Stimulated activated CD8-positive, alpha-beta memory T cell treated with anti-CD3 and anti-CD28 coated beads, Interleukin-12 subunit alpha, Interleukin-12 subunit beta, amount 100 ng/mL, for 24 hours (primary cell): ENCODE results near the gene DCLK3.

Experiments
- DNase-seq: peaks from one replicate; pipeline ENCODE4 v3.0.0-alpha.2; 2020; ENCODE audit errors: extremely low read depth

DCLK3 gene

DNA sequence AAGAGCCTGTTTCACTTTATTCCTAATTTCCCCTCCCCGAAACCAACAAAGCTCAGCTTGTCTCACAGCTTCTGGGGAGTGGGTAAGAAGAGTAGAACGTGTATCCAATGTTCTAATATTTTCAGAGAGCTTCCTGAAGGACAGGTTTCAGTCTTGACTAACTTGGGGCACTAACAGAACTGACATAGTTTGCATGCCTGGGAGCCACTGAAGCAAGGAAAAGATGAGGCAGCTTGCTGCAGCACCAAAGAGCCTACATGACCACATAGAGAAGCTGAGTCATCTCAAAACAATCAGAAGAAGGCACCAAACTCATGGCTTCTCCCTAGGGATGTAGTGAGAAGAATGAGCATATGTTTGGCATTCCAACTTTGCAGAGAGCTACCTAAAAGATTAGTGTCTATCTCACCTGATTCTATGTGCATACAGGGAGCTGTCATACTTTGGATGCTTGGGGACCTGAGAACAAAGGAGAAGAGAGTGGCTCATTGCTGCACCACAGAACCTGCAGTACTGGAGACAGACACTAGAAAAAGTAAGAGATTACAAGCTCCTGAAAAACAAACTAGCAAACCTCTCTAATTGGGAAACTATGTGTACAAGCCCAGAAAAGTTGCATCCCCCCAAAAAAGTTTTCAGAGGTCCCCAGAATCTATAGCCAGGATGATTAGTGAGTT is 86.9 kb downstream of the DCLK3 start:
- DNase-seq, result no peak

DNA sequence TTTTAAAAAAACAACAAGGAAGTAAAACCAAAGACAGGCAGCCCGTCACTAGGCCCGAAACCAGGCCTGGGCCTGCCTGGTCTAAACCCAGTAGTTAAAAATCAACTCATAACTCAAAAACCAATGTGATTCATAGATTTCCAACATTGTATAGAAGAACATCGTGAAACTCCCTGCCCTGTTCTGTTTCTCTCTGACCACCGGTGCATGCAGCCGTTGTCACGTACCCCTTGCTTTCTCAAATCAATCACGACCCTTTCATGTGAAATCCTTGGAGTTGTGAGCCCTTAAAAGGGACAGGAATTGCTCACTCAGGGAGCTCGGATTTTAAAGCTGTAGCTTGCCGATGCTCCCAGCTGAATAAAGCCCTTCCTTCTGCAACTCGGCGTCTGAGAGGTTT is 89.5 kb downstream of the DCLK3 start:
- no peak for DNase-seq

DNA sequence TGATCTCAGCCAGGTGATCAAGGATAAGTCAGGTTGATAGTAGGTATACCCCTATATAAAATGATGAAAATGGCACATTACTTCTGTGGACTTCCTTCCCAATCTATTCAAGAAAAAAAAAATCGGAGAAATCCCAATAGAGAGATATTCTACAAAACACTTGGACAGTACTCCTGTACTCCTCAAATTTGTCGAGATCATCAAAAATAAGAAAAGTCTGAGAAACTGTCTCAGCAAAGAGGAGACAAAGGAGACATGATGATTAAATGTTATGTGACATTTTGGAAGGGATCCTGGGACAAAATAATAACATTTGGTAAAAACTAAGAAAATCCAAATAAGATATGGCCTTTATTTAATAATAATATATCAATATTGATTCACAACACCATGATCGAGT is 94.6 kb downstream of the DCLK3 start:
- no peak for DNase-seq

DNA sequence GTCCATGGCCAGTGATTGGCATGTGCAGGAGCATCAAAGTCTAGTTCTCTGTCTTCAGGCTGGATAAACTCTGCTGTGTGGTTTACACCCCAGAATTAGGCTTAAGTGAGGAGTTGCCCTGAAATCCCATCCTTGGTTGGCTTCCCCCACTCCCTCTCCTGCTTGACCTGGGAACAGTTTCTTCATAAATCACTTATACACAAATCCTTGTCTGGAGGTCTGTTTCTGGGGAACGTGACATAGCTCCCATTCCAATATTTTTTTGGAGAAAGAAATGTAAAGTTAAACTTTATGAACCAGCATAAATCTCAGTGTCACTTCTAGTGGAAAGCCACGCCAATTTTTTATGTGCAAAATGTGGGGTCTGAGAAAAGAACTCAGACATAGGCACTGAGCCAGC is 98.2 kb downstream of the DCLK3 start:
- no peak for DNase-seq

DNA sequence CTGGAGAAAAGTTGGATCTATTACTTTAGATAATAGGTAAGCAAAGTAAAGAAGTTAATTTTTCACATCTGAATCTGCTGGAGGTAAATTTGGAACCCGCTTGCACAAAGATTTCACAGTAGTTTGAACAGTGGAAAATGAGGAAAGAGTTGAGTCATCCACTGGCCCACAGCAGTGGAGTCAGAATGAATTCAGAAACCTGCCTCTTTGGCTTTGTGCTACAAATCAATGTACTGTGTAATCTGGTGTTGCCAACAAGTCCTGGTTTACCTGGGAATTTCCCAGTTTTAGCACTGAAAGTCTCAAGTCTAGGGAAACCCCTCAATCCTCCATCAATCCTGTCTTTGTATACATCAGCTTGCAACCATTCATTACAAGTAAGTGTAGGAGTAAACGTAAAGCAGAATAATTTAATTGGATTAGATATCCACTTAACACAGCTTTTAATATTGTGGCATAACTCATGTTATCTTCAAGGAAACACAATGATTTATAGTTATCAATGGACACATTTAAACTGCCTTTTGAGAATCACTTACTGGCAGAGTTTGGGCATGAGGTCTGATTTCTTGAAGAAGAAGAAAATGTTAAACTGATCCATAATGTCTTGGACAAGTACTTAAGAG is 100.6 kb downstream of the DCLK3 start:
- no peak for DNase-seq

DNA sequence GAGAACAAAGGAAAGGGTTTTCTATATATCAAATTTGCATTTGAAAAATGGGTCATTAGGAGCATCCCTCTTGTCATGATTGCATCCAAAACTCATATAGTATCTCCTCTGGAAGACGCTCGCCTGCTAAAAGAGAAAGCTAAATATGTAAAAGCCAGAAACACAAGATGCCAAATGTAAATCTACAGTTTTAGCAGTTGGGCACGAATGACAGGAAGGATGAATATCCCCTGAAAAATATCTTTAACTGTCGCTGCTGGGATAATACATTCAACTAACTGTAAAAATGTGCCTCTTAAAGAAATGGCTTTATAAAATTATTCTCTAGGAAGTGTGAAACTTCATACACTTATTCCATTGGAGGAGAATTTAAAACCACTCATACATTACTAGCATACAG is 101.7 kb downstream of the DCLK3 start:
- no peak for DNase-seq
